ENCODE data around the gene FBXW9. TPM values are rescaled to one million over a fixed set of nuclear protein-coding genes. Genes with fewer than 3 reads are reported as not detected.

Gene FBXW9
- total and polyA plus RNA-seq, 2 of the 4 experiments (the other 2 are of a cell fraction): 9.5 to 14.2 TPM

DNA sequence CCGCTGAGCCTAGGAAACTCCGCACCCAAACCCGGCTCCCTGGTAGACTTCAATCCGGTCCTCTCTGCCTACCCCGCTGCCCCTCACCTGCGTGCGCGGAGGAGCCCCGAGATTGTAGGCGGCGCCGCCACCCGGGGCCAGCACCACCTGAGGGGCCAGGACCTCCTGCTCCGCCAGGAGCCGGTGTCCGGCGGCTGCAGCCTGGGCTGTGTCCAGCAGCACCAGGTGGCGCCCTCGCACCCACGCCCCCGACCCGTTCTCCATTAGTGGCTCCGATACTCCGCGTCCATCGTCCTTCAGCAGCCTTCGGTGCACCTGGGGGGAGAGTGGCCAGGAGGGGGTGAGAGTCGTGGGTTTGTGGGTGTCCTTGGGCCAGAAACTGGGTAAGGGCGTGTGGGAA, 48.3 kb downstream of the FBXW9 start:
- Histone ChIP-seq H2BK20ac (ENCODE audit: low read depth, low read length) (no peak overlapping the region), H2BK5ac (ENCODE audit: low read depth, low read length, poor library complexity, severe bottlenecking) (no peak overlapping the region), H3K36me3 (ENCODE audit: control insufficient read depth, insufficient read depth, low read length) (peaks cover 6% of the 10 kb centered on the region; the same call in 1 of the 2 replicates), H4K20me1 (ENCODE audit: insufficient read depth, low read length) (no peaks in the 10 kb centered on the region), H3K4me1 (ENCODE audit: control insufficient read depth, insufficient read depth, low read length) (0 out of 2 replicates have a peak, but pooled peaks cover 2% of the 10 kb centered on the region), H2AK5ac (ENCODE audit: low read depth, low read length) (no peak overlapping the region), H3K79me1 (ENCODE audit: low read depth in 1 of 2, low read length in 2 of 2) (no peaks in the 10 kb centered on the region), H4K8ac (ENCODE audit: low read depth in 2 of 2, low read length in 2 of 2) (no peak overlapping the region), H3K23ac (ENCODE audit: low read depth, low read length) (no peak overlapping the region), H2BK120ac (ENCODE audit: low read depth, low read length) (no peak overlapping the region), H2AK9ac (replicated peaks; ENCODE audit: low read depth, low read length, poor library complexity) (no peak overlapping the region), H3K14ac (replicated peaks; ENCODE audit: low read depth, low read length) (no peak overlapping the region), H3K56ac (ENCODE audit: extremely low read depth, insufficient read depth, low read length) (no peak overlapping the region), H2AFZ (replicated peaks; ENCODE audit: low read length, poor library complexity) (peak overlapping the region; percentile 34), H3K4ac (ENCODE audit: low read depth, low read length) (no peak overlapping the region), H4K5ac (ENCODE audit: low read depth, low read length) (no peak overlapping the region), H3K27me3 (ENCODE audit: control insufficient read depth, insufficient read depth, low read length) (no peaks in the 10 kb centered on the region), H3K27ac (ENCODE audit: insufficient read depth, low read length) (no peak overlapping the region), H3K4me3 (ENCODE audit: insufficient read depth, low read depth, low read length) (no peak overlapping the region), H2BK15ac (ENCODE audit: low read depth, low read length) (no peak overlapping the region), H3K18ac (ENCODE audit: low read depth, low read length) (no peak overlapping the region), H3K4me2 (ENCODE audit: low read depth, low read length) (peak overlapping the region; percentile 51), H3K9ac (ENCODE audit: low read depth, low read length) (no peak overlapping the region), H3K9me3 (ENCODE audit: control insufficient read depth, insufficient read depth, low read length) (no peaks in the 10 kb centered on the region), H4K91ac (ENCODE audit: insufficient read depth, low read depth, low read length) (no peak overlapping the region), H3K9me1 (ENCODE audit: insufficient read depth, low read length) (0 out of 2 replicates have a peak, but pooled peaks cover 3% of the 10 kb centered on the region)
- ChIA-PET POLR2A (ENCODE audit: unreplicated experiment) (no interaction called here), CTCF (no interaction called here)
- in situ Hi-C loops (cut with MboI; ENCODE audit: low sequenced_read_pairs) (no loop called here), dilution Hi-C loops (cut with HindIII; ENCODE audit: low sequenced_read_pairs, unreplicated experiment) (no loop called here), intact Hi-C loops (cut with micrococcal nuclease) (no loop called here)
- WGBS, 2 experiments (ENCODE audit: extremely low coverage in 2 of 2, insufficient read length in 1 of 2): 30% methylated on average over 4 of the region's 29 CpGs; no CpG with 5 or more reads in 1 of the 2 experiments
- DNase-seq: no peak
- TF ChIP-seq CHD1 (IDR thresholded peaks at IDR 0.05; ENCODE audit: low read depth, low read length): no peak
- no peak for TF ChIP-seq POLR2A (IDR thresholded peaks at IDR 0.05; ENCODE audit: low read depth, low read length)
- no peak for TF ChIP-seq ELK1 (IDR thresholded peaks at IDR 0.05; ENCODE audit: borderline replicate concordance, low read depth, low read length)
- no peak for TF ChIP-seq RFX5 (IDR thresholded peaks at IDR 0.05; ENCODE audit: low read depth, low read length)
- no peak for TF ChIP-seq BHLHE40 (IDR thresholded peaks at IDR 0.05; ENCODE audit: low read depth, low read length)
- TF ChIP-seq, protein P1, sequence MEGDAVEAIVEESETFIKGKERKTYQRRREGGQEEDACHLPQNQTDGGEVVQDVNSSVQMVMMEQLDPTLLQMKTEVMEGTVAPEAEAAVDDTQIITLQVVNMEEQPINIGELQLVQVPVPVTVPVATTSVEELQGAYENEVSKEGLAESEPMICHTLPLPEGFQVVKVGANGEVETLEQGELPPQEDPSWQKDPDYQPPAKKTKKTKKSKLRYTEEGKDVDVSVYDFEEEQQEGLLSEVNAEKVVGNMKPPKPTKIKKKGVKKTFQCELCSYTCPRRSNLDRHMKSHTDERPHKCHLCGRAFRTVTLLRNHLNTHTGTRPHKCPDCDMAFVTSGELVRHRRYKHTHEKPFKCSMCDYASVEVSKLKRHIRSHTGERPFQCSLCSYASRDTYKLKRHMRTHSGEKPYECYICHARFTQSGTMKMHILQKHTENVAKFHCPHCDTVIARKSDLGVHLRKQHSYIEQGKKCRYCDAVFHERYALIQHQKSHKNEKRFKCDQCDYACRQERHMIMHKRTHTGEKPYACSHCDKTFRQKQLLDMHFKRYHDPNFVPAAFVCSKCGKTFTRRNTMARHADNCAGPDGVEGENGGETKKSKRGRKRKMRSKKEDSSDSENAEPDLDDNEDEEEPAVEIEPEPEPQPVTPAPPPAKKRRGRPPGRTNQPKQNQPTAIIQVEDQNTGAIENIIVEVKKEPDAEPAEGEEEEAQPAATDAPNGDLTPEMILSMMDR (conservative IDR thresholded peaks at IDR 0.05; ENCODE audit: low read depth, low read length): no peak
- TF ChIP-seq MXI1 (IDR thresholded peaks at IDR 0.05; ENCODE audit: borderline replicate concordance, low read depth, low read length): no peak
- TF ChIP-seq NFE2L2 (IDR thresholded peaks at IDR 0.05; ENCODE audit: low read depth, low read length): no peak
- TF ChIP-seq RAD21 (IDR thresholded peaks at IDR 0.05; ENCODE audit: low read length): no peak
- TF ChIP-seq RCOR1 (IDR thresholded peaks at IDR 0.05; ENCODE audit: insufficient replicate concordance, low read length): no peak
- TF ChIP-seq SMC3 (IDR thresholded peaks at IDR 0.05; ENCODE audit: low read depth, low read length): no peak
- no peak for TF ChIP-seq MAZ (IDR thresholded peaks at IDR 0.05; ENCODE audit: borderline replicate concordance, low read depth, low read length)
- TF ChIP-seq, protein P2, sequence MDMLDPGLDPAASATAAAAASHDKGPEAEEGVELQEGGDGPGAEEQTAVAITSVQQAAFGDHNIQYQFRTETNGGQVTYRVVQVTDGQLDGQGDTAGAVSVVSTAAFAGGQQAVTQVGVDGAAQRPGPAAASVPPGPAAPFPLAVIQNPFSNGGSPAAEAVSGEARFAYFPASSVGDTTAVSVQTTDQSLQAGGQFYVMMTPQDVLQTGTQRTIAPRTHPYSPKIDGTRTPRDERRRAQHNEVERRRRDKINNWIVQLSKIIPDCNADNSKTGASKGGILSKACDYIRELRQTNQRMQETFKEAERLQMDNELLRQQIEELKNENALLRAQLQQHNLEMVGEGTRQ (IDR thresholded peaks at IDR 0.05; ENCODE audit: low read depth, low read length): no peak
- TF ChIP-seq CEBPB (IDR thresholded peaks at IDR 0.05; ENCODE audit: low read depth, low read length): no peak
- no TSS peak for BruUV-seq (replicated peaks)
- ATAC-seq (ENCODE audit: low read depth): peak; percentile 37

All from IMR-90 (cell line).